ENCODE measurements around the gene GCA.

The GCA gene, protein sequence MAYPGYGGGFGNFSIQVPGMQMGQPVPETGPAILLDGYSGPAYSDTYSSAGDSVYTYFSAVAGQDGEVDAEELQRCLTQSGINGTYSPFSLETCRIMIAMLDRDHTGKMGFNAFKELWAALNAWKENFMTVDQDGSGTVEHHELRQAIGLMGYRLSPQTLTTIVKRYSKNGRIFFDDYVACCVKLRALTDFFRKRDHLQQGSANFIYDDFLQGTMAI

DNA sequence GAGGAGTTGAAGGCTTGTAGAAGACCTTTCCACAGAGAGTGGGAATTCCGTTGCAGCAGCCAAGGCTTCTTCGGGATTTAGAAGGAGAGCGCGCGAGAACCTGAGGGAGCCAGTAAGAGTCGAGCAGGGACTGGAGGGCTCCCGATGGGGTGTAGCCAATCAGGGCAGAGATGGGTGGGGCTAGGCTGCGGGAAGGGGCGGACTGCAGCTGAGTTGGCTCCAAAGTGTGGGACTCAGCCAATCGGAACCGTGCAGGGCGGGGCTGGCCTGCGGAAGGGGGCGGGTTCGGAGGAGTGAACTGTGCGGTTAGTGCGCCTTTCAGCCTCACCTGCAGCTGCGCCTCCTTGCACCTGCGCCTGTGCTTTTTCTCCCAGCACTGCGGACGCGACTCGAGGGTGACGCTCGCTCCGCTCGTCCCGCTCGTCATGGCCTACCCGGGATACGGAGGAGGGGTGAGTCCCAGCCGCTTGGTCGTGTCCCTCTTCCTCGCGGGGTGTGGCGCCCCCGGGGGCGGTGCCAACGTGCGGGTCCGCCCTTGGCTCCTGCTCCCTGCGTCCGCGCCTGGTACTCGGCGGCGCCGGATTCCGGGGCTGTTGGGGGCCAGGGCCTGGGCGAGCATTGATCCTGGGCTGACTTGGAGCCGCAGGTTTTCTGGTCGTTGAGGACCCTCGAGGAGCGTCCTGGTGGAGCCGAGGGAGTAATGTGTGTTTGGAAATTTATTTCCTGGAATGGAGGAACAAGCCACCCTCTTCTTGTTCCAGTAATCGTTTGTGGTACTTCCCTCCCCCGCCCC is at the start of gene GCA:
Gene GCA (plus strand): TSS at position 309 of the 793 bp plus-strand sequence. CDS start 117 bp downstream, at position 426.
- peak; percentile 99 for DNase-seq

DNA sequence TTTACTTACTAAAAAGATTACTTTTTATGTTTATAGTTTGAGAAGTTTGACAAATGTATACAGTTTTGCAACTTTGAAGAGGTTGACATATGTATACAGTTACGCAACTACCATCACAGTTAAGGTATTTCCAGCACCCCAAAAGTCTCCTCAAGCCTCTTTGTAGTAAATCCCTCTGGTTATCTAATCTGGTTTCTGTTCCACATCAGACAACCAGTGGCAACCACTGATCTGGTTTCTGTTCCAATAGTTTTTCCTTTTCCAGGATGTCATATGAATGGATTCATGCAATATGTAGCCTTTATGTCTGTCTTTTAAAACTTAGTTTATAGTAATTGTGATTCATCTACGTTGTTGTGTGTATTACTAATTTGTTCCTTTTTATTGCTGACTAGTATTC is 48.9 kb upstream of the GCA start:
- DNase-seq: no peak

DNA sequence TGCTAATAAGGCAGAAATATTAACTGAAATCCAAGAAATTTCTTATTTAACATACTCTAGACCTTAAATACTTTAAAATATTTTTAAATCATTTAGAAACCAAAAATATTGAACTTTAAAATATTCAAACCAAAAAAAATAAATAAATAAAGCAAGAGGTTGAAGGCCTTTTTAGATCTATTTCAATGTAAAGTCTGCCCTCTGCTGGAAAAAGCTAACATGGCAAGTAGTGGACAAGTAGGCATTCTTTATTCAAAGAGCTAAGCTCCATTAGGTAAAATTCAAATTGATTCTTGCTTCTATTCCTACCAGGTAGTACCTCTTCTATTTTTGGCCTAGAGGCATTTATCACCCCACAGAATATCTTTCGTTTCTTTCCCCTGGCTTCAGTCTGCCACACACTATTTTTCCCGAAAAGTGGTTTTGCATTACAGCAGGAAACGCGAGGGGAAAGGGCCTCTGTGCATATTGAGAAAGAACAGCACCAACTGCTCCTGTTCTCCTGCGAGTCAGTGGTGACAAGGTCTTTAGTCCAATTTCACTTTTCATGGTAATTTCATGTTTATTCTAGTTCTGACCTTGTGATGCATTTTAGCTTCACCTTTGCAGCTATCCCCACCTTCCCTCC is 45.9 kb upstream of the GCA start:
- peak; percentile 35 to 39 for DNase-seq

DNA sequence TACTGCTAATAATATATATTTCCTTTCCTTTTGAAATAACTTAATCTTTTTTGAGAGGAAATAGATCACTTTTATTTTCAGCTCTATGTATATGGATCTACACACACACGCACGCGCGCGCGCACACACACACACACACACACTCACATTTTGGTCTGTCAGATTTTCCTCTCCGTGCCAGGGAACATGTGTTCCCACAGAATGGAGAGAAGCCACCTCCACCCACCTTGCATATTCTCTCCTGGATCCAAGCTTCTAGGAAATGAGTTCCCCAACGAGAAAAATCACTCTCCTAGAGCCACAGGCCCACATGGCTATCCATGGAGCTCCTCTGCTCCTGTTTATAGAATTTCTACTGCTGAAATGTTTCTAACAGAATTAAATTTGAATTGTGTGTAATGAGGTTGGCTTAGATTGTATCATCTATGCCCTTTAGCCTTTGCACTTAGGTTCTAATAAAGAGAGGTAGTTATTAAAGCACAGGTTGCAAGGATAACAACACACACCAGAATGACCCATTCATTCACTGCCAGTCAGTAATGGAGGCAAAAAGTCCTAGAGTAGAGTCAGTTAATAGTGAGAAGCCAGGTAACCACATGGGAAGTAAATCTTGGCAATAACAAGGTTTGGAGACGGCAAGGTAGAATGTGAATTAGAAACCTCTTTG is 45.1 kb upstream of the GCA start:
- DNase-seq: no peak

DNA sequence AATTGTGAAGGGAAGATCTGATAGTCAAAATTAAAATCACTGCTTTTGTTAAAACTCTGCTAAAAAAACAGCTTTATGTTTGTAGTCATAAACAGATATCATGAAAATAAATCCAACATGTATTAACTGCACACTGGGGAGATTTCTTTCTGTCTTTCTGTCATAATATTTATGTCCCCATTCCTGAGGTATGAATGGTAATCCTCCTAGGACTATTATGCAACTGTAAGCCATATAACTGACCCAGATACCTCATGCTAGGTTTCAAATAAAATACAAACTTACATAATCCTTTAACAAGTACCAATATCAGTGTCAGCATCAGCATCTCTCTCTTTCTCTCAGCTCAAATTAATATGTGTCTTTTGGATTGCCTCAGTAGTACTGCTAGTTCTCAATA is 43.7 kb upstream of the GCA start:
- no peak for DNase-seq

DNA sequence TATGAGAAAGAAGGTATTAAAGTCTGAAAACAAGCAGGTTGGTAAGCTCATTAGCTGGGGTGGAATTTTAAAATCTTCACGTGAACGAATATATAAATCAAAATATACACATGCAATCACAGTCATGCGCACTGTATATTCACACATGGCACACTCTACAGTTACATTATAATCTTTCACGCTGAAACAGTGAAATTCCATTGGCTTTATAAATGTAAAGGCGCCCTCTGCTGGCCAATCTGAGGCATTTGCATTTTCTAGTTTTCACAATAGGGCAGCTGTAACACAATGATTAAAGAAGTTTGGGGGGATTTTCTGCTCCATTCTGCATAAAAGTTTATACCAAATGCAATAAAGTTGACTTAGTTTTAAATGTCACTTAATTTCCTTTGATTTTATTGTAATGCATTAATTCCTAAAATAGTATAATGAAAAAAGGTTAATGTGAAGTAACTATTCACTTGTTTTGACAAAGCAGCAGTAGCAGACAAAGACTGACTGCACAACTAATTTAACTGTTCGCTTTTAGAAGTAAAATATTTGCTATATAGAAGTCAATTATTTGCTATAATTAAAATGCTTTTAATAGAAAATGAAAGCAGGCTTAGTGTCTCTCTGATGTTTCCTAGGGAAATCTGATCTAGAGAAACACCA is 42.7 kb upstream of the GCA start:
- DNase-seq: peak; percentile 32 to 34

DNA sequence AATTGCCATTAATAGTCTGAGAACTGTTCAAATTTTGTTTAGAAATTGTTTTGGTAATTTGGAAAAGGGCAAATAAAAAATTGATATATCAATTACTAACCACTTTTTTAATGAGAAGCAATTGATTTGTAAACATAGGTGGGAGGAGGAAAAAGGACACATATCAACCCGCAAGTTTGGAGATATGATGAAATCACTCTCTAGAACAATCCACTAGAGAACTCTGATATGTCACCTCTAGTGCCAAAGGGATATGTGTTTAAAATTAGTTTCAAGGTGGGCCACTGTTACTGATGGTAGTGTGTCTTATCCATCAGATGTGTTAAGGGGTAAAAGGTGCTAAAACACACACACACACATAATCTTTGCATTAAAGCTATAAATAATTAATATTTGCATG is 42.1 kb upstream of the GCA start:
- no peak for DNase-seq

DNA sequence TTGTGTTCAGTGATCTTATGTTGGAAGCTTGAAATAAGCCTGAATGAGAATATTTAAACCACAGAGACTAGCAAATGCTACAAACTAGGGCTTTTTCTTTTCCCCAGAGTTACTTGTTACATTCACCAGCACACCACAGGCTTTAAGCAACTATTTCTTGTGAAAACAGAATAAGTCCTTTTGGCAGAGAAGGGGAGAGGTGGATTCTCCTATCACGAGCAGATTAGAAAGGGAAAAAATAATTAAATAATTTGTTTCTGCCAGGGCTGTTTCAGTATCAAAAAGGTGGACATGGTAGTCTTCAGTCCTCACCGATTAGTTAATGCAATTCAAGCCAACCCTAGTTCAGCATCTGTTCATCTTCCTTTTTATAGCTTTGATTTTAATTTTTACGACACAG is 38.0 kb upstream of the GCA start:
- no peak for DNase-seq

DNA sequence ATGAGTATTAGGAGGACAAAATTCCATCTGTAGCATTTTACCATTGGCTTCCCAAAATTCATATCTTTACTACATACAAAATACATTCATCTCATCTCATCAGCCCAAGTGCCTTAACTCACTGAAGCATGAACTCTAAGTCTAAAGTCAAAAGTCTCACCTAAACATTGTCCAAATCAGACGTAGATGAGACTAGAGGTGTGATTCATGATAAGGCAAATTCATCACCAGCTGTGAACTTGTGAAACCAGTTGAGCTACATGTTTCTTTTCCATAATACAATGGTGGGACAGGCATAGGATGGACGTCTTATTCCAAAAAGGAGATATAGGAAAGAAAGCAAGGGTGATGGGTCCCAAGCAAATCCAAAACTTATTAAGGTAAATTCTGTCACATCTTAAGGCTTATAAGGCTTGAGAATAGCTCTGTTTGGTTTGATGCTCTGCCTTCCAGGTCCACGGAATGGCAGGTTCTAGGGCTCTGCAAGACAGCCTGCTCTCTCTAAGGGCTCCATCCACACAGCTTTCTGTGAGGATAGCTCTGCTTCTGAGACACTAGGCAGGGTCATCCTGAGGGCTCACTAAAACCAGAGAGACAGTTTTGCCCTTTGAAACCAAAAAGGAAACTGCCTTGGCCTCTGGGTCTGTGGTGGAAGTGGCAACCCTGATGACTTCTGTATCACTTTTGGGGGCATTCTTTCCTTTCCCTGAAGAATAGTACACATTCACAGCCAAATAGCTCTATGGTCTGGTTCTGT is 35.0 kb upstream of the GCA start:
- no peak for DNase-seq

DNA sequence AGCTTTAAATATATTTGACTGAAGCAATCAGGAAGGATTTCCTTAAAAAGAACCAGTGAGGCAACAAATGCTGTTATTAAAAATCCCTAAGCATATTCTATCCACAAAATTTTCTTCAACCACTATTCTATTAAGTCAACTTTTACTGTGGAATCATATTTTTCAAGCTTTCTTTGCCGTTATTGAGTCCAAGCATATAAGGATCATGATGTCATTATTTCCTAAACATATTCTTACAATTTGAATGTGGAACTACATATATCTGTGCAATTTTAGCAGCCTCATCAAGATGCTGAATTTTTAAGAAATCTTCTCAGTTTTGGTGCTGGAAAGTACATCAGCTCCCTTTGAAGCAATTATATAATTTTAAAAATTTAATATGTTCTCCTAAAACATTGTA is 31.1 kb upstream of the GCA start:
- no peak for DNase-seq

DNA sequence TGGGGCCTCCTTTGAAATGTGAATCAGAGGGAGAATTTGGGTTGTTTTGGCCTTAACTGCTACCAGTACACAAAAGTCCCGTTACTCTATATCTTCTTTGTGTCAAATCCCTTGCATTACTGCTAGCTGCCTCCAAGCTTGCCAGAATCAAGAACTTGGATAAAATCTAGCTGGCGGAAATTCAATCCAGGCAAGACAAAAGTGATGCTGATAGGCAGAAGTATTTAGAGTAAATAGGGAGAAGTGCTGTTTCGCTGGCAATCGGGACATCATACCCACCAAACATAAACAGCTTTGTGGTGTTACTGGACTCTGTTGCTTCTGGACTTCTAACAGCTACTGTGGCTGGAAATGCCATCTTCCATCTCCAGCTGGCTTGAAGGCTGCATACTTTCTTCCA is 28.0 kb upstream of the GCA start:
- no peak for DNase-seq

DNA sequence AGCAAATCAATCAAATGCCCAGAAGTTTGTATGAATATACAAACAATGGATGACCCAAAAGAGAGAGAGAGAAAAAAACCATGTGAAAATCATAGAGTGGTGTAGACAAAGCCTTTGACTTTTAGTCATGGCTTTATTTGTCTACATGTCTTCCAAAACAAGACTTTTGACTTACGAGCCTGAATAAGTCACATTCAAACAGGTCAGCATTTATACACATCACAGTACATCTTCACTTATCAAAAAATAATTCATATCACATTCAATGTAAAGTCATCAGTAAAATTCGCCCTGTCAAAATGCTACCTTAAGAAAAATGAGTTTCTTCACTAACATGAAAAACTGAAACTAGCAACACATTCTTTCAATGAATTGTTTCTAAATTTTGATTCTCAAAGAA is 27.3 kb upstream of the GCA start:
- DNase-seq: no peak

DNA sequence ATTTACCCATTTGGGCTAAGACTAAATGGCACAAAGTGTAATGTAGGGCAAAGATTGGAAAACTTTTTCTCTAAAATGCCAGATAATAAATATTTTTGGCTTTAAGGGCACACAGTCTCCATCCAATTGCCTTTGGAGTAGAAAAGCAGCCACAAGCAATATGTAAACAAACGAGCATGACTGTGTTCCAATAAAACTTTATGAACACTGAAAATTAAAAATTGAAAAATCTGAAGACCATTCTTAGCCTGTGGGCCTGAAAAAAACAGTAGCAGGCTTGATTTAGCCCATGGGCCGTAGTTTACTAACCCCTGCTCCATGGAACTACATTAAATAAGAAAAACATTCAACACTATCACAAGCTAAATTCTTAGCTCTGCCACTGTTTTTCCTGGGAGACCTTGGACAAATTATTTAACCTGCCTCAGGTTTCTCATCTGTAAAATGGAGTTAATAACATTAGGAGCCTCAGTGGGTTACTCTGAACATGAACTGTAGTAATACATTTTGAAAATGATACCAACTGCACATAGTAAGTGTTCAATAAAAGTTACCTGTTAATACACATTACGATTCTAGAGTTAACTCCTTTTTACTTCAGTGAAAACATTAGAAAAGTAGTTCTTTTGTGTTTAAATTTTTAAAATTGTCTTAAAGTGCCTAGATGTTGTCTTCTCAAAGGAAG is 26.7 kb upstream of the GCA start:
- no peak for DNase-seq

DNA sequence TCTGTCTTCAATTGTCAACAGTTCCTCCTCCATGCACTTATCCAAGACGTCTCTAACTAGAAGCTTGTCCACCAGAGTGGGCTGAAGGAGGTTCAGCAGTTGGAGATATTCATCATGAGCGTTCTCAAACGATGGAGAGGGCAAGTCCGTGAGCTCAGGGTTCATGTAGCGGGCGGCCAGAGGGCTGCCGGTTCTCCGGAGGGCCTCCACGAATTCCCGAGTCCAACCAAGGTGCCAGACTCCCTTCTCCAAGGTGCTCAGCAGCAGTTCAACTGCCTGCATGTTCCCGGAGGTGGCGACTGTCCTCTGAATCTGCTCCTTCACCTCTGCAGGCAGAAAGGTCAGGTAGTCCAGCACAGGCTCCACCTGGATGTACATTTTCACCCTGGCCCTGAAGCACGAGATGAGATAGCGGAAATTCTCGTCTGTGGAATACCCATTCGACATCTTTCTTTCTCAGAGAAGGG is 26.0 kb upstream of the GCA start:
- DNase-seq: peak; percentile 6 to 13

DNA sequence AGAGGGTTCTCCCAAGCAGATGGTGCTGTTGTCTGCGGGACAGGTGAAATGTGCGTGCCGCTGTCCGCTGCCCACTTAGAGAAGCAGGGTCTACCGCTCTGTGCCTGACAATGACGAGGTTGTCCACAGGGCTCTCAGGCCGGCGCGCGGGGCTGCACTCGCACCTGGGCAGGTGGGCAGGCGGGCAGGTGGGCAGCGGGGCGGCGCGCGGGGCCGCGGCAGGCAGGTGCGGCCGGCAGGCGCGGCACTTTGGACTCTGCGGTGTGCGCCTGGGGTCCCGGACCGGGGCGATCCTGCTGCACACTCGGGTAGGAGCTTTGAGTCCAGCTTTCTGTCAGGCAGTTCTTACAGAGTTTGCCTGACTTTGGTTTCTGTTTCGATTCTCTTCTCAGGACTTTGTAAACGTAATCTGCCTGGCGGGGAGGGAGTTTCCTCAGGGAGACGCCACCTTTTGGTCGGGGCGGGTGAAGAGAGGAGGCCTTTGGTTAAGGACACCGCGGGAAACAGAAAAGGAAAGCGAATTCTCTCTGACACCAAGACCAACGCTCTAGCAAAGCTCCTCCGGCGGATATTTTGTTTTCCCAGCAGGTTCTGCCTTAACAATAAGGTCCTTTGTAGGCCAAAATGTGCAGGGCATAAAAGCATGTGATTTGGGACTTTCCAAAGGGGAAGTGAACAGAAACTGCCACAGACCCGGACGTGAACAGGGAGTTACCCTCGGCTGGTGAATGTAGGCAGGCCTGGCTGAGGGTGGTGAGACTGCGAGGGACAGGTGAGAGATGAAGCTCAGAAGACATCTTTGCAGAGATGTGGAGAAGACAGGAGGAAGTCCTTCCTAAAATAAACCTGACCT is 25.4 kb upstream of the GCA start, which contains the start of gene IFIH1:
Gene IFIH1 (minus strand): TSS at position 357 of the 853 bp plus-strand sequence. CDS start 377 bp downstream, outside the sequence.
- peak; percentile 68 for DNase-seq

DNA sequence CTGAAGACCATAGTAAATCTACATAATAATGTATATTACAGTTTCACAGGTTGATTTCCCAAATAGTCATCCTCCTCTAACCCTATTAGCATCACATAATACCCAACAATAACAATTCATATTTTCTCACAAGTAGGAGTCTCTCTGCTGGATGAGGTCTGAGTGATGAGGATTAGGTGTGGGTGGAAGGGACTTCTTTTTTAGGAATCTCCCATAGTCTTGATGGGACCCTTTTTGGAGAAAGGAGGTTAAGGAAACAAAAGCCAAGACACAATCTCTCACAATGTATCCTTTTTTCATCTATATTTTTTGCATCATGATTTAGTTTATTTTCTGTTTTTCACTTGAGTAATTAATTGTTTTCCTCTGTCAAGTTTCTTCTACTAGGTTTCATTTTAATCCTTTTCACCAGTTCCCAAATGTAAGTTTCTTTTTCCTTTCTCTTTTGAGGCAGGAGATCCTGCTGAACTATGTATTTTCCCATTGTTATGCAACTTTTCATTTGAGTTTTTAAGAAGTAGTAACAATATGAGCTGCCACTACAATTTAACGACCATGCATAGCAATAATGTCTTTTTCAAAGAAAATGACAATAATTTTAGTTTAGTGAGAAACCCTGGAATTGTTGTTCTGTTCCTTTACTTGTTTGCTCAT is 22.9 kb upstream of the GCA start:
- DNase-seq: no peak

DNA sequence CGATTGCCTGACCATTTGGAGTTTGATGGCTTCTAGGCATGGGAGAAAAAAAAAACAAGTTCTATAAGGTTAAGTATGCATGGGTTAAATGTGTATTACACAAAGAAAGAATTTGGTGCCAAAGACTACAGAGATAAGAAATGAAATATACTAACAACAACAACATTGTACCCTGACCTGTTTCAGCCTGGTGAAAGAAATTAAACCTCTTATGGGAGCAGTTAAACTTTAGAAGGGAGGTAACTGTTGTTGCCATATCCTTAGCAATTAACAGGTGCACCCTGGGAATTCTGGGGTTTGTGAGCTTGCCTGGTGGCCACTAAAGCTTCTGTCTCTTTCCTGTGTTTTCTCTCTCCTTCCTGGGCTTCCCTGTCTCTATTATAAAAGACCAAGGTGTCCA is 19.0 kb upstream of the GCA start:
- DNase-seq: no peak

DNA sequence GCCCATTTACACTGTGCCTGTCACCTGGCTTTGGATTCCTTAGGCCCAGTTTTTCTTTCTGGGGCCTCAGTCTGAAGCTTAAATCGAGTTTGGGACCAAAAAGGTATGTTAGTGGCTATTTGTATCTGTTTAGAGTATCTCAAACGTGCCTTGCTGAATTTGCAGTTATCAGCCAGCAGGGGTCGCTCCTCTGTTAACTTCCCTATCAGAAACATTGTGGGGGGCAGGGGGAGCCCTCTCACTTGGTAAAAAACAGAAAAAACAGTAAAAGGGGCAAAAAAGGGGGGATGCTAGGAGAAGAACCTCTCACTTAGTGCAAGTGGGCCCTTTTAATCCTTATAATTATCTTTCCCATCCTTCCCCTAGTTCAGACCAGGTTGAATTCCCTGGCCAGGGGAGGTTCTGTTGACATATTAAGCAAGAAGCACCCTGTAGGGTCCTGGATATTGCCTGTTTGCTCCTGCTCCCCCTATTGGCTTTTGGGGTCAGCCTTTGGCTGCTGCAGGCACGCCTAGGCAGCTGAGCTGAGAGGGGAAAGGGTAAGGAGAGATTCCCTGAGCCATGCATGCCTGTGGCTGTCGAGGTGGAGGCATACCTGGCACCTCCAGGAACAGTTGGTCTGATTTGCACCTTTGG is 16.7 kb upstream of the GCA start:
- DNase-seq: no peak

DNA sequence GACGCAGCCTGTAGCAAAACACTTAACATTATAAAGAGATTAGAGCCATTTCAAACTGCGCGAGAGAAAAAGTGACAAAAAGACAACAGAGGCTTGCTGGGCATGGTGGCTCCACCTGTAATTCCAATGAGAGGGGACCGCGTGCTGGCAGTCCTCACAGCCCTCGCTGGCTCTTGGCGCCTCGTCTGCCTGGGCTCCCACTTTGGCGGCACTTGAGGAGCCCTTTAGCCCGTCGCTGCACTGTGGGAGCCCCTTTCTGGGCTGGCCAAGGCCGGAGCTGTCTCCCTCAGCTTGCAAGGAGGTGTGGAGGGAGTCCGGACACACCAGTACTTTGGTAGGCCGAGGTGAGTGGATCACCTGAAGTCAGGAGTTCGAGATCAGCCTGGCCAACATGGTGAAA is 16.1 kb upstream of the GCA start:
- no peak for DNase-seq

All from activated CD4-positive, alpha-beta T cell treated with anti-CD3 and anti-CD28 coated beads, Interleukin-2, amount 50 U/mL, for 4 hours (primary cell).